G401 (cell line): ENCODE measurements around the gene GATD1. TPM values are rescaled to one million over a fixed set of nuclear protein-coding genes. Genes with fewer than 3 reads are reported as not detected.

ENCODE experiments used
- DNase-seq: peaks from one replicate; pipeline ENCODE4 v3.0.0-alpha.2; 2015; ENCODE audit warnings: low spot score
- in situ Hi-C: cut with HindIII; loops from 2 replicates; pipeline ENCODE4 v1.10.0; 2016; ENCODE audit warnings: low sequenced_read_pairs, mixed read lengths
- total RNA-seq: library from RNA; depleted of rRNA; stranded (reverse); fragments of >200 nt; shearing (Covaris generic); gene quantifications from 2 replicates; pipeline ENCODE4 v1.2.3, GENCODE V29; 2014

Gene GATD1
- total RNA-seq, 1 experiment from 2014 or later, result 63.4 TPM

DNA sequence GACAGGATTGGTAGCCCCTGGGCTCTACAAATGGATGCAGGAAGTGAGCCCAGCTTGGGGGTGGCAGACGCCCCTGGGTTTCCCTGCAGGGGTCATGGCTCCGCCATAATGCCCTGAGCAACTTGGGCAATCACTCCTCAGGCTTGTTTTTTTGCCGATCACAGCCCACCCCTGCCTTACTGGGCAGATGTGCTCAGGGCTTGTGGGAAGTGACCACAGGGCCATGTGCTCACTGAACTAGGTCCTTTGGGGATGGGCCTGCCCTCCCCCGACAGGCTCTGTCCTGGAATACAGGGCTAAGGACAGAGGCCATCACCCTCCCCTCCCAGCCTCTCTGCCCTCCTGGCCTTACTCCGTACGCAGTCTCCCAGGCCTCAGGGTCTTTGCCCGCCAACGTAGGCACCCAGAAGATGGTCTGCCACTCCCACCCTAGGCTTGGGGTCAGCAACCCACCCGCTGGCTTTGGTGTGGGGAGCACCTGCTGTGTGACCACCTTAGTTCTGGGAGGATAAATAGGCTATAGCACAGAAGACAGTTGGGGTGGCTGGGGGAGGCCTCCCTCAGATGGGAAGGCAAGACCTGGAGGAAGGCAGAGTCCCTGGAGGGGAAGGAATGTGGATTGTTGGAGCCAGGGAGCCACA is 36.3 kb upstream of the GATD1 start:
- no peak for DNase-seq
- in situ Hi-C loops, result no loop called here

DNA sequence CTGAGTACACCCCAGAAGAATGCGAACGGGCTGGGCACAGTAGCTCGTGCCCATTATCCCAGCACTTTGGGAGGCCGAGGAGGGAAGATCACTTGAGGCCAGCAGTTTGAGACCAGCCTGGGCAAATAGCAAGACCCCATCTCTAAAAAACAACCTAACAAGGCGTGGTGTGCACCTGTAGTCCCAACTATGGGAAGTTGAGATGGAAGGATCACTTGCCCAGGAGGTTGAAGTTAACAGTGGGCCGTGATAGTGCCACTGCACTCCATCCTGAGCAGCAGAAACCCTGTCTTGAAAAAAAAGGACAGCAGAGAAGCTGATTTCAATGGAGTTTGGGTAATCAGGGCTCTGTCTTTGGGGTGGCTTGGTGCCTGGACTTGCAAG is 35.8 kb upstream of the GATD1 start:
- no peak for DNase-seq
- in situ Hi-C loops, result no loop called here

DNA sequence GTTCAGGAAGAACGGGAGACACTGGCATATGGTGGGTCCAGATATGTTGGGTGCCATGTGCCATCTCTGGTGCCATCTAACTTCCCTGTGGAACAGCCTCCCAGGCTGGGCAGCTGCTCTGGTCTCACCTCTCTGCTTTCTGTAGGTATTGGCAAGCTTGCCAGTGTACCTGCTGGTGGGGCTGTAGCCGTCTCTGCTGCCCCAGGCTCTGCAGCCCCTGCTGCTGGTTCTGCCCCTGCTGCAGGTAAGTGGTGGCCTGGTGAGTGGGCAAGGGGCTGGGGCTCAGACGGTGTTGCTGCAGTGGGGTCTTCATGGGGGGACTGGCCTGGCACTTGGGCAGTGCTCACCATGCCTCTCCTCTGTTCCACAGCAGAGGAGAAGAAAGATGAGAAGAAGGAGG is 35.1 kb upstream of the GATD1 start:
- no peak for DNase-seq
- in situ Hi-C loops, result no loop called here

GRCh38 chr11:811446-812245 is 34.4 kb upstream of the GATD1 start:
- in situ Hi-C loops, result no loop called here
- no peak for DNase-seq

DNA sequence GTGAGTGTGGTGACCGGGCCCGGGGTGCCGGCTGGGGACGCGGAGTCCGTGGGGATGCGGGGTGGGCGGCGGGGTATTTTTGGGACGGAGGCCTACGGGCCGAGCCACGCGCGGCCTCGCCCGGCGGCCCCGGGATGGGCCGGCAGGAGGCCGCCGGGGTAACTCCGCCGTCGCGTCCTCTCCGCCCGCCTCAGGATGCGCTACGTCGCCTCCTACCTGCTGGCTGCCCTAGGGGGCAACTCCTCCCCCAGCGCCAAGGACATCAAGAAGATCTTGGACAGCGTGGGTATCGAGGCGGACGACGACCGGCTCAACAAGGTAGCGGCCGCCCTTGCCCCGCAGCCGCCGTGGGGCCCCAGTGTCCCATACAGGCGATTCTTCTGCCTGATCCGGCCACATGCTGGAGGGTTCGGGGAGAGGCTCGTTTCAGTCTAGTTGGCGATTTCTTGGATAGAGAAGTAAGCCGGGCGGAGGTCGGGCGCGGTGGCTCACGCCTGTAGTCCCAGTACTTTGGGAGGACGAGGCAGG is 32.8 kb upstream of the GATD1 start:
- no peak for DNase-seq
- in situ Hi-C loops, result no loop called here

DNA sequence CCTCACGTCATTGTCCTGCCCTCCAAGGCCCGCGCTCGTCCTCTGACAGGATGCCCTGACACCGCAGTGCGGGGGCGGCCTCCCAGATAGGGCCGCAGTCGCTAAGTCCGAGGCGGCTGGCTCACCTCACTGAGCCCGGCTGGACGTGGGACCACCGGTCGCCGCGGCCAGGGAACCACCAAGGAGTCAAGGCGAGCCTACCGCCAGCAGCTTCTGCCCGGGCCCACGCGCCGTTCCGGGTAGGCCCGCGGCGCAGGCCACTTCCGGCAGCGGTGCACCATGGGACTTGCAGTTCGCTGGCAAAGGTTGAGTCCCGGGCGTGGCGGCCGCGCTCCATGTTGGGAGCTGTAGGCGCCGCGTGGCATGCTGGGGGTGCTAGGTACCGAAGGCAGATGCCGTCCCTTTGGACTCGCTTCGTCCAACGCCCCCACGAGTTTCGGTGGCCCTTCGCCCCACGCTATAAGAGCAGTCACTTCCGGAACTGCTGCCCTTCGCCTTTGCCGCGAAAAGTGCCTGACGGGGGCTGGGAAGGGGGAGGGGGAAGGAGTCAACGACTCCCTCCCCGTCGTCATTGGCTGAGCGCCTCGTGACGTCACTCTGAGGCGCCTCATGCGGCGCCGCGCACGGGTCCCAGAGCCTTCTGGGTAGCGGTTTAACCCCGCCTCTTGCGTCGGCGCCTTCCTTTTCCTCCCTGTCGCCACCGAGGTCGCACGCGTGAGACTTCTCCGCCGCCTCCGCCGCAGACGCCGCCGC is 32.2 kb upstream of the GATD1 start, which contains the start of gene RPLP2:
RPLP2 (plus strand) TSS at position 681 of the 753 bp plus-strand sequence. CDS start 268 bp downstream, outside the sequence.
- DNase-seq, result peak; percentile 95
- in situ Hi-C loops, result no loop called here

DNA sequence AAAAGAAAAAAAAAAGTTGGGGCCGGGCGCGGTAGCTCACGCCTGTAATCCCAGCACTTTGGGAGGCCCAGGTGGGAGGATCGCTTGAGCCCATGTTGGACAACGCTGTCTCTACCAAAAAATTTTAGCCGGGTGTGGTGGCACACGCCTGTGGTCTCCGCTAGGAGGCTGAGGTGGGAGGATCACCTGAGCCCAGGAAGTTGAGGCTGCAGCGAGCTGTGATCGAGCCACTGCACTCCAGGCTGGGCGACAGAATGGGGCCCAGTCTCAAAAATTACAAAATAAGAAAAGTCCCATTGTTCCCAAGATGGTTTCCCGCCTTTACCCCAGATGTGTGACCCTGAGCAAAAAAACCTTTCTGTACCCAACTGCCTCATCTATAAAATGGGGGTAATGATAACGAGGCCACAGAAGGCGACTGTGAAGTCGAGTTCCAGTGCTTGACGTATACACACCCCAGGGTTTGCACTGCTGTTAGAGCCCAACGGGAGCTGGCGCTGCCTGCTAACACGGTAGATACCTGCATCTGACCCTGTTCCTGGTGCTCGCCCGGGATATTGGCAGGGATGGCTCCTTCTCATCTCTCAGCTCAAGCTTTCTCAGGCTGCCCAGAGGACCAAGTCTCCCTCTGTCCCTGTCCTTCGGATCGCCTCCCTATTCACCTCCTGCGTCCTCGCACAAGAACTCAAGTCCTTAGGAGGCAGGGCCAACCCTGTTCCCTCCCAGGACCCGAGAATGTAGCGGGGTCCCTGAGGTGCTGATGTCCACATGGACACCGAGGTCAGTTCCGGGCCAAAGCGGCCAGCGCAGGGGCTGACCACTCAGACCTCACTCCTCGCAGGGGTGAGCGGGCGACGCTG is 31.4 kb upstream of the GATD1 start:
- in situ Hi-C loops, result no loop called here

GRCh38 chr11:804599-804964 is 27.3 kb upstream of the GATD1 start:
- in situ Hi-C loops, result no loop called here
- DNase-seq, result no peak

More for the DNA sequence above, 31.4 kb upstream of the GATD1 start:
- DNase-seq, result peak; percentile 83

DNA sequence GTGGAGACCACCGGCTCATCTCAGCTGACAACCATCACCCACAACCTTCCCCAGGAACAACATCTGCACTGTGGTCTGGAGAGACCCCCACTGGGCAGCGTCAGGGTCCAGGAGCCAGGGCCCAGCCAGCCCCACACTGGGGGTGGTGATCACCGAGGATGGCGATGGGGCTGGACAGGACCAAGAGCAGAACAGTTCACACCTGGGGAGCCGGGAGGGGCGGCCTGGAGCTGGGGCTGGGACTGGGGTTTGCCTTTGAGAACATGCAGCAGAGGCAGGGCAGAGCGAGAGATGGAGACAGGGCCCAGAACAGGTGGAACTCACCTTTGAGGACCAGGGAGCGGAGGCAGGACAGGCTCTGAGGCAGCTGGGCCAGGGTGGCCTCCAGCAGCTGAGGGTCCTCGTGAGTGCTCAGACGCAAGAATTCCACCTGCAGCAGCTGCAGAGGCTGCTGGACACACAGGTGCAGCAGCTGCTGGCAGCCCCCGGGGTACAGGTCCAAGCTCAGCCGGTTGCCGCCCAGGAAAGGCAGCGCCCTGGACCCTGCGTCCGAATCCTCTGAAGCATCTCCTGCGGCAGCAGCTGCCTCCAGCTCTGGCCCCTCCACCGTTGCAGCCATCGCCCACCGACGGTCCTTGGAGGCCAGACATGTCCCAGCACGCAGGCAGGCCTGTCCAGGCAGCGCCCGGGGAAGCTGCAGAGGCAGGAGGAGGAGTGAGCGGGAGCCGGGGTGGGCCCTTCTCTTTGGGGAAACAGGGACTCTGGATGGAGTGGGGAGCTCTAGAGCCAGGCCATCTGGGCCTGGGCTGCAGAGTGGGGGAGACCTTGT is 26.7 kb upstream of the GATD1 start:
- DNase-seq, result no peak
- in situ Hi-C loops, result no loop called here

- DNase-seq, result no peak
These were observed 26.1 kb upstream of the GATD1 start for GRCh38 chr11:803467-803742.

DNA sequence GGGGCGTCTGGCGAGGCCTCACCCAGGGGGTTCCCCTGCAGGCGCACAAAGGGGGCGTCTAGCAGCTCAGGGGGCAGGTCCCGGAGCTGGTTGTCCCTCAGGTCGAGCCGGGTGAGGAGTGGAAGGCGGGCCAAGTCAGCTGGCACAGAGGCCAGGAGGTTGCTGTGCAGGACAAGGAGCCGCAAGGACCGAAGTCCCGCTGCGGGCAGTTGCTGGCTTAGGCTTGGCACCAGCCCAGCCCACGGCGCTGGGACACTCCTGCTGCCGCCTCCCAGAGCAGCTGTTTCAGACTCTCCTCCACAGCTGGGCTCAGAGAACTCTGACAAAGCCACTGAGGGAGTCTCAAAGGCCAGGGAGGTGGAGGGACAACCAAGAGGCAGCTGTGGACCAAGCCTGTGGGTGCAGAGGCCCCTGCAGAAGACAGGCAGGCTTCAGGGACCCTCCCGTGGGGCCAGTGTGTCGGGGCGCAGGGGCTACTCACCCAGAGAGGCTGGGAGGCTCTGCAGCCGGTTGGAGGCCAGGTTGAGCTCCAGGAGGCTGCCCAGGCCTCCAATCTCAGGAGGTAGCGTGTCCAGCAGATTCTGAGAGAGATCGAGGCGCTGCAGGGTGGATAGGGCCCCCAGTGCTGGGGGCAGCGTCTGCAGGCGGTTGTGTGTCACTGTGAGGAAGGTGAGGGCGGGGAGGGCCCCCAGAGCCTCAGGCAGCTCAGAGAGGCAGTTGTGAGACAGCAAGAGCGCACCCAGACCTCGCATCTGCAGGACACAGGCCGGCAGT is 25.6 kb upstream of the GATD1 start:
- no peak for DNase-seq
- in situ Hi-C loops, result no loop called here

More at GRCh38 chr11:803467-803742, 26.1 kb upstream of the GATD1 start:
- in situ Hi-C loops, result no loop called here

DNA sequence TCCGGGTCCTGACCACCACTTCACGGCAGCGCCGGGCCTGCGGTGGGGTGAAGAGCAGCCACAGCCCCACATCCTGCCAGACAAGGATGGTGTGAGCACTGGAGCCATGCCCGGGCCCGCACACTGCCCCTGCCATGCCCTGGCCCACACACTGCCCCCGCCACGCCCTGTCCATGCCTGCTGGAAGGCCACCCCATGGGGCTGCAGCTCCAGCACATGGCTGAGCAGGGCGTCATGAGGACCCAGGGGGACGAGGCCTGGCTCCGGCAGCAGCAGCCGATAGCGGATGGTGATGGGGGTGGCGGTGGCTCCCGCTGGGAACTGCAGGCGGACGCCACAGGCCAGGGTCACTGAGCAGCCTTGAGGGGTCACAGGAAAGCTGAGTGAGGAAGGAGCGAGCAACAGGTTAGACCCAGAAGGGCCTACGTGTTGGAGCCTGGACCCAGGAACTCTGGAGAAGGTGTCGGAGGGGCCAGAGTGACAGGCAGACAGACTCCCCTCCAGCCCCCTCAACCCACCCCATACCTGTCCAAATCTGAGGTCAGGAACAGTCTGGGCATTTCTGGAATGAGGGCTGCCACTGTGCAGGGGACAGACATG is 24.8 kb upstream of the GATD1 start:
- in situ Hi-C loops, result no loop called here
- DNase-seq, result no peak

- DNase-seq, result no peak
- in situ Hi-C loops, result no loop called here
These were observed 24.0 kb upstream of the GATD1 start for GRCh38 chr11:801097-801780.

DNA sequence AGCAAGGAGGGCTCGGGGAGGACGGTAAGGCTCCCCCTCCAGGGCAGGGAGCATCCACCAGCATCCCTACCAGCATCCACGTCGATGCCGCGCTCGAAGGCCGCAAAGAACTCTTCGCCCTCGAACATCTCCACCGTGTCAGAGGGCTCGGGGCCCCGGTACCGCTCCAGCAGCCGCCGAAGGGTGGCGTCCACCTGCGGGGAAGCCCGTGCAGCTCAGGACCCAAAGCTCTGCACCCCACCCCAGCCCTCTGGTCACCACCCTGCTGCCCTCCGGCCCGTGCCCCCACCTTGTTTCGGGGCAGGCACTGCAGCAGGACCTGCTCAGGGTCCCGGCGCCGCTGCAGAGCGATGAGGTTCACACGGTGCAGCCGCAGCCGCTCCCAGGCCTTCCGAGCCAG is 23.2 kb upstream of the GATD1 start:
- in situ Hi-C loops, result no loop called here
- no peak for DNase-seq

DNA sequence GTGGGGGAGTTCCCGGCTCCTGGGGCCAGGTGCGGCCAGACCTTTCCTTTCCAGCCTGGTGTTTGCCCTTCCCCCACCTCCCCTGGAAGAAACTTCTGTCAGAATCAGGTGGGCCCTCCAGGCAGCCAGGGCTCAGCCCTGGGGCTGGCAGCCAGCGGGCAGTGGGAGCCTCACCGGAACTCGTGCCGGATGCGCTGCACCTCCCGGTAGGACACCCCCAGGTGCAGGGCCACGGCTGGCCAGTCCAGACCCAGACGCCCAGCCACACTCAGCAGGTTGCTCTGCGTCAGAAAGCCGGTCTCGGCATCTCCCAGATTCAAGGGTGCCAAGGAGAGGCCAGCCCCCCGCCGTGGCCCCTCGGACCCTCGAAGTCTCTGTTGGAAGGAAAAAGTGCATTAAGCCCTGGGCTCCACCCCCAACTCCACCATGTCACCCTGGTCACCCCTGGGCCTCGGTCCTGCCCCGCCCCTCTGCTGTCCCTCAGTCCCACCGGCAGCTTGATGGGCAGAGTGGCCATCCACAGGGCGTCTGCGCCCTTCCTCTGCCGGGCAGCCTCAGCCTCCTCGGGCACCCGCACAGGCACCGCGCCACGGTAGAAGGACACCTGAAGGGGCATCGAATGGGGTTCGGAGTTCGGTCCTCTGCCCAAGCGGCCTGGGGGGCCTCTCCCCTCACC is 22.5 kb upstream of the GATD1 start:
- DNase-seq, result no peak
- in situ Hi-C loops, result no loop called here

DNA sequence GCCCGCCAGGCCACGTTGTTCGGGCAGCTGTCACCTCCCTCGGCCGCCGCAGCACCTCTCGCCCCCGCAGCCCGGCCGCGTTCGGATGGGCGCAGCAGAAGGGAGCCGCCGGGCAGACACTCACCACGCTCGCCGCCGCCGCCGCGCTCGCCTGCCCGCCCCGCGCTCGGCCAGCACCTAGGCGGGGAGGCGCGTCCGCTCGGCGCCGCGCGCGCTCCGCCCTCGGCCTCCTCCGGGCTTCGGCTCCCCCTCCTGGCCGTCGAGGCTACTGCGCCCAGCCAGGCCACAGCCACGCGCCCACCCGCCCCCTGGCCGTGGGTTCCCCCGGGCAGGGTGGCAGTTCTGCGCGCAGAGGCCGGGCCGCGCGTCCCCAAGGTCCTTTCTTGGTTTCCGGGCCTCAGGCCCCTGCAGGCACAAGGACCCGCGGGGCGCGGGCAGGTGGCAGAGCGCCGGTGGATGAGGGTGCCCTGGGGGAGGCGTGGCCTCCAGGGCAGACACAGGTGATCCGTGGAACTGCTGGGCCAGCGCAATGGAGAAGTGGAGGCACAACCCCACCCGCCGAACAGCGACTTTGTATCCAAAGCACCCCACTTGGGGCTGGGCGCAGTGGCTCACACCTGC is 20.9 kb upstream of the GATD1 start, which contains the start of gene SLC25A22:
SLC25A22 (minus strand) TSS at position 189 of the 621 bp plus-strand sequence. CDS start 3,275 bp downstream, outside the sequence.
- in situ Hi-C loops, result no loop called here
- DNase-seq, result peak; percentile 79
